ENCODE results near the gene DENND10.

DNA sequence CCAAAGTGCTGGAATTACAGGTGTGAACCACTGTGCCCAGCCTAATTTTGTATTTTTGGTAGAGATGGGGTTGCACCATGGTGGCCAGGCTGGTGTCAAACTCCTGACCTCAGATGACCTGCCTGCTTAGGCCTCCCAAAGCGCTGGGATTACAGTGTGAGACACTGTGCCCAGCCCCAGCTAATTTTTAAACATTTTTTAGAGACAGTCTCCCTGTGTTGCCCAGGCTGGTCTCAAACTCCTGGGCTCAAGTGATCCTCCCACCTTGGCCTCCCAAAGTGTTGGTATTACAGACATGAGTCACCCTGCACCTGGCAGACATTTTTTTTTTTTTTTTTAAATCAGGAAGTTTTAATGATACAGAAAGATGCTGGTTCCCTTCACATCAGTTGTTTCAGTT is 15.5 kb downstream of the DENND10 start:
- no peak for TF ChIP-seq ZNF274 (IDR thresholded peaks at IDR 0.05; ENCODE audit: low read depth, low read length)
- no peak for TF ChIP-seq YY1 (IDR thresholded peaks at IDR 0.05; ENCODE audit: insufficient read depth, insufficient read length)

All from NT2/D1 (cell line).